GOT3 (cell line): ENCODE measurements around the gene TRIP6.

Source experiments
- DNase-seq: peaks from one replicate; lab custom pipeline; 2025; ENCODE audit warnings: mixed read lengths; lab: John Stamatoyannopoulos, UW

TRIP6 gene

GRCh38 chr7:100874577-100875355, 7.6 kb downstream of the TRIP6 start, which contains the start of gene SRRT:
Gene SRRT (plus strand): TSS chr7:100875103. CDS start chr7:100875591, 488 bp downstream.
- DNase-seq = peak; percentile 91

GRCh38 chr7:100875356-100875751, 8.2 kb downstream of the TRIP6 start:
- no peak for DNase-seq

GRCh38 chr7:100878013-100878412, 10.8 kb downstream of the TRIP6 start:
- no peak for DNase-seq

- DNase-seq = no peak
Observed at GRCh38 chr7:100878685-100879084, 11.5 kb downstream of the TRIP6 start.

GRCh38 chr7:100879685-100880261, 12.6 kb downstream of the TRIP6 start:
- no peak for DNase-seq

GRCh38 chr7:100880645-100881044, 13.5 kb downstream of the TRIP6 start:
- DNase-seq = no peak

GRCh38 chr7:100881136-100881535, 13.9 kb downstream of the TRIP6 start:
- DNase-seq = no peak

GRCh38 chr7:100882201-100882600, 15.0 kb downstream of the TRIP6 start:
- no peak for DNase-seq

GRCh38 chr7:100882785-100883526, 15.8 kb downstream of the TRIP6 start:
- DNase-seq = no peak

- DNase-seq = no peak
Observed at GRCh38 chr7:100884736-100885439, 17.7 kb downstream of the TRIP6 start.

- DNase-seq = no peak
Observed at GRCh38 chr7:100885440-100886141, 18.4 kb downstream of the TRIP6 start.

- DNase-seq = no peak
Observed at GRCh38 chr7:100886142-100886935, 19.2 kb downstream of the TRIP6 start.

- no peak for DNase-seq
Observed at GRCh38 chr7:100886936-100887515, 19.8 kb downstream of the TRIP6 start.

GRCh38 chr7:100887516-100888290, 20.5 kb downstream of the TRIP6 start:
- no peak for DNase-seq

- DNase-seq = no peak
Observed at GRCh38 chr7:100888291-100888987, 21.3 kb downstream of the TRIP6 start.

GRCh38 chr7:100888988-100889750, 22.0 kb downstream of the TRIP6 start, which contains the start of gene UFSP1:
Gene UFSP1 (minus strand): TSS chr7:100889715. CDS start chr7:100889271, 444 bp downstream.
- DNase-seq = no peak

GRCh38 chr7:100890653-100891567, 23.7 kb downstream of the TRIP6 start:
- no peak for DNase-seq
